PC-3 (cell line): ENCODE measurements around the gene ZNF385B. TPM values are rescaled to one million over a fixed set of nuclear protein-coding genes. Genes with fewer than 3 reads are reported as not detected.

Experiments
- ATAC-seq: fragments of 200-7000 bp; cut with Tn5 transposase; 2 replicates; pipeline ENCODE4 v1.9.1; 2020; ENCODE audit warnings: mild to moderate bottlenecking, moderate library complexity
- BruUV-seq: library from RNA; stranded (reverse); fragments of 400-500 nt; replicated peaks from 2 replicates; lab custom pipeline; 2021; lab: Mats Ljungman, UMichigan
- CTCF ChIA-PET: fragments of 300-600 bp; sonication (Branson Sonifier 250); formaldehyde crosslinking; loops from one replicate; lab custom pipeline; 2022; ENCODE audit warnings: antibody characterized with exemption; lab: Charles Lee
- POLR2A ChIA-PET: fragments of 300-600 bp; sonication (Branson Sonifier 250); formaldehyde crosslinking; loops from one replicate; lab custom pipeline; 2022; ENCODE audit warnings: antibody characterized with exemption; ENCODE audit not compliant: unreplicated experiment; lab: Charles Lee
- DNase-seq: peaks from one replicate; pipeline ENCODE4 v3.0.0-alpha.2; 2015
- H2AFZ ChIP-seq: fragments of 300-600 bp; sonication (generic); 2 replicates; pipeline ENCODE4 v1.6.0; 2016; ENCODE audit warnings: antibody characterized with exemption, low read length
- H3F3A ChIP-seq: fragments of 300-600 bp; sonication (generic); one replicate; pipeline ENCODE4 v1.6.0; 2017; ENCODE audit warnings: antibody characterized with exemption, low read length, control low read depth, mild to moderate bottlenecking; ENCODE audit not compliant: unreplicated experiment
- H3K27ac ChIP-seq: fragments of 300-600 bp; sonication (generic); 2 replicates; pipeline ENCODE4 v1.5.1; 2016; ENCODE audit warnings: mild to moderate bottlenecking, low read length
- H3K27me3 ChIP-seq: fragments of 300-600 bp; sonication (generic); 2 replicates; pipeline ENCODE4 v1.6.1; 2016; ENCODE audit warnings: low read length, mixed read lengths
- H3K36me3 ChIP-seq: fragments of 300-600 bp; sonication (generic); 2 replicates; pipeline ENCODE4 v1.6.1; 2016; ENCODE audit warnings: low read depth, mixed run types, low read length, mixed read lengths
- H3K4me1 ChIP-seq: fragments of 300-600 bp; sonication (generic); 2 replicates; pipeline ENCODE4 v1.5.1; 2016; ENCODE audit warnings: low read length; ENCODE audit not compliant: insufficient read depth
- H3K4me2 ChIP-seq: fragments of 300-600 bp; sonication (generic); 2 replicates; pipeline ENCODE4 v1.6.0; 2016; ENCODE audit warnings: low read length
- H3K4me3 ChIP-seq: fragments of 300-600 bp; sonication (generic); 2 replicates; pipeline ENCODE4 v1.5.1; 2016; ENCODE audit warnings: mild to moderate bottlenecking, low read length, mixed read lengths
- H3K79me2 ChIP-seq: fragments of 300-600 bp; sonication (generic); 2 replicates; pipeline ENCODE4 v1.6.1; 2017; ENCODE audit warnings: low read length, mixed read lengths
- H3K9ac ChIP-seq: fragments of 300-600 bp; sonication (generic); 2 replicates; pipeline ENCODE4 v1.6.0; 2016; ENCODE audit warnings: mild to moderate bottlenecking, low read length
- H3K9me2 ChIP-seq: fragments of 300-600 bp; sonication (generic); replicated peaks from 2 replicates; pipeline ENCODE4 v1.6.1; 2016; ENCODE audit warnings: mixed run types, low read length, mixed read lengths
- H3K9me3 ChIP-seq: fragments of 300-600 bp; sonication (generic); 2 replicates; pipeline ENCODE4 v1.6.1; 2016; ENCODE audit warnings: low read length, mixed read lengths
- H4K20me1 ChIP-seq: fragments of 300-600 bp; sonication (generic); 2 replicates; pipeline ENCODE4 v1.6.1; 2016; ENCODE audit warnings: low read length, mixed read lengths
- EZH2 ChIP-seq: fragments of 300-600 bp; sonication (generic); IDR thresholded peaks from one replicate; pipeline ENCODE4 v1.6.1; 2017; ENCODE audit warnings: antibody characterized with exemption, mild to moderate bottlenecking, low read length; ENCODE audit not compliant: unreplicated experiment
- EZH2phosphoT487 ChIP-seq: fragments of 300-600 bp; sonication (generic); IDR thresholded peaks from 2 replicates; pipeline ENCODE4 v1.6.1; 2018; ENCODE audit warnings: mild to moderate bottlenecking, antibody characterized with exemption, low read length, borderline replicate concordance
- intact Hi-C: fragments of 100-400 bp; cut with micrococcal nuclease; formaldehyde crosslinking; loops from 2 replicates; pipeline ENCODE4 v1.9.0; 2023
- total RNA-seq: library from RNA; depleted of rRNA; stranded (reverse); fragments of >200 nt; gene quantifications from 2 replicates; pipeline ENCODE4 v1.2.3, GENCODE V29; 2014
- TF ChIP-seq, protein P1 (sequence below): fragments of 300-600 bp; sonication (generic); conservative IDR thresholded peaks from 2 replicates; pipeline ENCODE4 v1.5.1; 2017; ENCODE audit warnings: antibody characterized with exemption, low read depth, mild to moderate bottlenecking, low read length

ZNF385B gene
- total RNA-seq, 1 experiment from 2014 or later = 2.4 TPM

DNA sequence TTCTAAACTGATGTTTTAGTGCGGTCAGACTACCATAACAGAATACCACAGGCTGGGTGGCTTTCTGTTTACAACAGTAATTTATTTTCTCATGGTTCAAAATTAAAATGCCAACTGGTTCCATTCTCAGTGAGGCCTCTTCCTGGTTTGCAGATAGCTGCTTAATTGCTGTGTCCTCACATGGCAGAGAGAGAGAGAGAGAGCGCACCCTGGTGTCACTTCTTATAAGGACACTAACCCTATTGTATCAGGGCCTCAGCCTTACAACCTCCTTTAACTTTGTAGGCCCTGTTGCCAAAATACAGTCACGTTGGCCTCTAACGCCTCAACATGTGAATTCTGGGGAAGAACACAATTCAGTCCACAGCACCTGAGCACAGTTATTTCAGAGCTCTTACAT is 37.5 kb upstream of the ZNF385B start:
- POLR2A ChIA-PET = no interaction called here
- Histone ChIP-seq H3K27me3 (no peaks in the 10 kb centered on the region), H3K4me3 (no peak overlapping the region), H4K20me1 (no peaks in the 10 kb centered on the region), H3K4me1 (no peaks in the 10 kb centered on the region), H3K9me3 (no peaks in the 10 kb centered on the region), H3K36me3 (no peaks in the 10 kb centered on the region), H3K9ac (no peak overlapping the region), H3K9me2 (no peaks in the 10 kb centered on the region), H3K27ac (no peak overlapping the region), H3K4me2 (no peak overlapping the region), H3F3A (no peaks in the 10 kb centered on the region), H3K79me2 (no peaks in the 10 kb centered on the region), H2AFZ (peak overlapping the region; percentile 10; the same call in 1 of the 2 replicates)
- no peak for TF ChIP-seq EZH2
- TF ChIP-seq, protein P1, sequence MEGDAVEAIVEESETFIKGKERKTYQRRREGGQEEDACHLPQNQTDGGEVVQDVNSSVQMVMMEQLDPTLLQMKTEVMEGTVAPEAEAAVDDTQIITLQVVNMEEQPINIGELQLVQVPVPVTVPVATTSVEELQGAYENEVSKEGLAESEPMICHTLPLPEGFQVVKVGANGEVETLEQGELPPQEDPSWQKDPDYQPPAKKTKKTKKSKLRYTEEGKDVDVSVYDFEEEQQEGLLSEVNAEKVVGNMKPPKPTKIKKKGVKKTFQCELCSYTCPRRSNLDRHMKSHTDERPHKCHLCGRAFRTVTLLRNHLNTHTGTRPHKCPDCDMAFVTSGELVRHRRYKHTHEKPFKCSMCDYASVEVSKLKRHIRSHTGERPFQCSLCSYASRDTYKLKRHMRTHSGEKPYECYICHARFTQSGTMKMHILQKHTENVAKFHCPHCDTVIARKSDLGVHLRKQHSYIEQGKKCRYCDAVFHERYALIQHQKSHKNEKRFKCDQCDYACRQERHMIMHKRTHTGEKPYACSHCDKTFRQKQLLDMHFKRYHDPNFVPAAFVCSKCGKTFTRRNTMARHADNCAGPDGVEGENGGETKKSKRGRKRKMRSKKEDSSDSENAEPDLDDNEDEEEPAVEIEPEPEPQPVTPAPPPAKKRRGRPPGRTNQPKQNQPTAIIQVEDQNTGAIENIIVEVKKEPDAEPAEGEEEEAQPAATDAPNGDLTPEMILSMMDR = peak; percentile 78
- peak; percentile 93 for ATAC-seq
- intact Hi-C loops = loop anchor here (5.0 kb wide), 3 partner anchors 57 to 487 kb away; no protein-coding TSS in a partner anchor
- DNase-seq = peak; percentile 79
- CTCF ChIA-PET = interaction anchor here (0.6 to 1.0 kb wide), 4 partner anchors 28 to 488 kb away, joined by 3 to 6 read pairs (median 3); no protein-coding TSS in a partner anchor
- no TSS peak for BruUV-seq

GRCh38 chr2:179893616-179894015 is 32.2 kb upstream of the ZNF385B start:
- BruUV-seq = no TSS peak

DNA sequence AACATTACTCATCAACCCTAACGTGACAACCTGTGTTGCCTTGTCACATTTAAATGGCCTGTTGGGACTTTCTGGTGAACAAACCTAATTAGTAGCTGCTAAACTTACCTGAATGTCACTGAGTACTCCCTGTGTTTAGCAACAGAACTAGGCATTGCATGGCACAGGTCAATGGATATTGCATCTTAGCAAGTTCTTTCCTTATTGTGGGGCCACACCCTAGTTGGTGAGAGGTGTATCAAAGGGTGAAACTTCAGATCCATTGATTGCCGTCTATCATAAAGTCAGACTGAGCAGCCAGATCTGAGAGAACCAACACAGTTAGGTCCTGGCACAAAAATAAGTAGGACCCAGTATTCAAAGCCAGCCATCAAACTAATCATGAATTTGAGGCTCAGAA is 29.8 kb upstream of the ZNF385B start:
- CTCF ChIA-PET = no interaction called here
- BruUV-seq = no TSS peak
- POLR2A ChIA-PET = no interaction called here

More at GRCh38 chr2:179893616-179894015, 32.2 kb upstream of the ZNF385B start:
- Histone ChIP-seq H3K36me3 (no peaks in the 10 kb centered on the region), H3K4me3 (no peak overlapping the region), H3K27ac (no peak overlapping the region), H3F3A (no peaks in the 10 kb centered on the region), H3K9me3 (0 out of 2 replicates have a peak, but pooled peaks cover 6% of the 10 kb centered on the region), H4K20me1 (no peaks in the 10 kb centered on the region), H3K79me2 (no peaks in the 10 kb centered on the region), H3K4me1 (no peaks in the 10 kb centered on the region), H3K9ac (no peak overlapping the region), H3K27me3 (no peaks in the 10 kb centered on the region), H3K9me2 (no peaks in the 10 kb centered on the region), H3K4me2 (no peak overlapping the region), H2AFZ (no peak overlapping the region)
- POLR2A ChIA-PET = no interaction called here
- no peak for DNase-seq
- TF ChIP-seq, protein P1 = no peak
- TF ChIP-seq EZH2phosphoT487 (no peak), EZH2 (no peak)
- ATAC-seq = no peak
- CTCF ChIA-PET = no interaction called here
- intact Hi-C loops = no loop called here

More for the DNA sequence above, 29.8 kb upstream of the ZNF385B start:
- ATAC-seq = no peak
- Histone ChIP-seq H3K36me3 (no peaks in the 10 kb centered on the region), H3K4me1 (no peaks in the 10 kb centered on the region), H3K79me2 (no peaks in the 10 kb centered on the region), H3K9me3 (0 out of 2 replicates have a peak, but pooled peaks cover 9% of the 10 kb centered on the region), H3F3A (no peaks in the 10 kb centered on the region), H3K27me3 (no peaks in the 10 kb centered on the region), H2AFZ (no peak overlapping the region), H3K9me2 (no peaks in the 10 kb centered on the region), H3K27ac (no peak overlapping the region), H3K4me3 (no peak overlapping the region), H4K20me1 (no peaks in the 10 kb centered on the region), H3K4me2 (no peak overlapping the region), H3K9ac (no peak overlapping the region)
- TF ChIP-seq EZH2phosphoT487 (no peak), EZH2 (no peak)
- TF ChIP-seq, protein P1 = no peak
- DNase-seq = no peak
- intact Hi-C loops = no loop called here
